Limb (tissue), 2 donors: Measurements from ENCODE around the gene STX12.
"Not testable (repeated sequence)": the region's sequence is repeated elsewhere in the genome, so short reads cannot be mapped to it uniquely, and the experiment has no call there.

Experiments used
- DNase-seq, 2 donors: peaks; one replicate each; pipeline ENCODE4 v3.0.0-alpha.2; 2016; ENCODE audit errors: extremely low spot score in 2 of 2

The STX12 gene

DNA sequence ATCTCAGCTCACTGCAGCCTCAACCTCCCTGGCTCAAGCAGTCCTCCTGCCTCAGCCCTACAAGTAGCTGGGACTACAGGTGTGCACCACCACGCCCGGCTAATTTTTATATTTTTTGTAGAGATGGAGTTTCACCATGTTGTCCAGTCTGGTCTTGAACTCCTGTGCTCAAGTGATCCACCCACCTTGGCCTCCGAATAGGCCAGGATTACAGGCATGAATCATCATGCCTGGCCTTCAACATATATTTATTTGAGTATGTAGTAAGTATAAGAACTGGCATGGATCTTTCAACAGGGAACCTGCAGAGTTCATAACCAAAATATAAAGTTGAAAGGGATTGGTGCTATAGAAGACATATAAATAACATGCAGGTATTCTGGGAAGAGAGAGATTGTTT, 2.3 kb downstream of the STX12 start:
- DNase-seq, result not testable (repeated sequence)

DNA sequence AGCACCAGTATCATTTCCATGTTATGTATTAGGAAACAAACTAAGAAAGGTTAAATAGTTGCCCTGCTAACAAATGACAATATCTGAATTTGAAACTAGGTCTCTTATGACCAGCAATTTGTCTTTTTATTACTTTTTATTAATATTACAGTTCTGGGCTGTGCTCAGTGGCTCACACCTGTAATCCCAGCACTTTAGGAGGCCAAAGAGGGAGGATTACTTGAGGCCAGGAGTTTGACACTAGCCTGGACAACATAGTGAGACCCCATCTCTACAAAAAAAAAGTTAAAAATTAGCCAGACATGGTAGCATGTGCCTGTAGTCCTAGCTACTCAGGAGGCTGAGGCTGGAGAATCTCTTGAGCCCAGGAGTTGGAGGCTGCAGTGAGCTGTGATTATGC, 3.3 kb downstream of the STX12 start:
- DNase-seq, result not testable (repeated sequence)

DNA sequence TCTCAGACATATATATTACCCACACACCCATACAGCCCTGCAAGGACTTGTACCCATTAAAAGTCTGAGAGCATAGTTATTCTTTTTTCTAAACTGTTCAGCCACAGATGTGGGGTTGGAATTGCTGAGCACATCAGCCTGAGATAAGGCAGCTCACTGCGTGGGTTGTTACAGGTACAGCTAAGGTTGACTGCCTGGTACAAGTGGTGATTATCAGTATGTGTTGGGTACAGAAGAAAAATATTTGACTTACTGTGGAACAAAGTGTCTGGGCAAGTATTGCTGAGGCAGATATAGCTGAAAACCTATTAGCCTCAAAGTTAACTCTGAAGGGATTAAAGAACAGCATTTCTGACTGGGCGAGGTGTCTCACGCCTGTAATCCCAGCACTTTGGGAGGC, 5.0 kb downstream of the STX12 start:
- no peak for DNase-seq

DNA sequence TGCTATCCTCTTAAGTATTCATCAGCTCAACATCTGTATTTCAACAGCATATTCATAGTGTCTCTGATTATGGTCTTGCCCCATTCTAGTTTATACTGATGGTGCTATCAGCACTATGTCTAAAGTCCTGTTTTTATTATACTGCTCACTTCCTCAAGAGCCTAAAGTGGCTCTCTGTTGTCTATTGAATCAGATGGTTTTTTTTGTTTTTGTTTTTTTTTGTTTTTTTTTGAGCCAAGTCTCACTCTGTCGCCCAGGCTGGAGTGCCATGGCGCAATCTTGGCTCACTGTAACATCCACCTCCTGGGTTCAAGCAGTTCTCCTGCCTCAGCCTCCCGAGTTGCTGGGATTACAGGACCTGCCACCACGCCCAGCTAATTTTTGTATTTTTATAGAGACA, 6.1 kb downstream of the STX12 start:
- DNase-seq, result no peak

DNA sequence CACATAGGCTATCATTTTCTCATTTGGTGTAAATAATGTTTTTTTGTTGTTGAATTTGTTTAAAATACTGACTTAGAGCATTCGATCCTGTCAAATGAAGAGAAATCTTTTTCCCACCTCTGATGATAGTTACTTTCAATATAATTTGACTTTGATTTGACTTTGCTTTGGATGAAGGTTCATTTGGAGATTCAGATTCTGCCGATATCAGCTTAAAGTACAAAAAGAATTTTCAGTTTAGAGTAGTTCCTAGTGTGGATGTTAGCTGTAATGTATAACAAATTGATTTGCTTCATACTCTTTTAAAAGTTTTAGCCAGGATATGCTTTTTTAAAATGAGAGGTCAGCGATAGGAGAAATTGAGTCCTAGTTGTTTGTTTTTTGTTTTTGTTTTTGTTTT, 9.9 kb downstream of the STX12 start:
- DNase-seq, result no peak

DNA sequence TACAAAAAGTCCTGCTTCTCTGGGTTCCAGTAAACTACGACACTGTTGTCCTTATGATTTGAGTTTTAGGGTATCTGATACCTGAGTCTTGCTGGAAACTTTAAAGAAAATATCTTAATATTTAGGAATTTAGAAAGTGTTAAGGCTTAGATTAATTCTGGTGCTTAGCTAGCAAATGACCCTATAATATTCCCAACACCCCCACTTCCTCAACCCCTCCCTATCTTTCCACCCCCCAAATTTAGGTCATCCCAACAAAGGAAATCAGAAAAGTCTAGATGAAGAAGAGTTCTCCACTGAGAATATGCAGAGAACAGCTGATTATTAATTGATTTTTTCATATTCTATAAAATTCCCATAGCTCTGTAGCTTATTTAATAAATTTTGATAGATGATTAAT, 11.7 kb downstream of the STX12 start:
- no peak for DNase-seq

DNA sequence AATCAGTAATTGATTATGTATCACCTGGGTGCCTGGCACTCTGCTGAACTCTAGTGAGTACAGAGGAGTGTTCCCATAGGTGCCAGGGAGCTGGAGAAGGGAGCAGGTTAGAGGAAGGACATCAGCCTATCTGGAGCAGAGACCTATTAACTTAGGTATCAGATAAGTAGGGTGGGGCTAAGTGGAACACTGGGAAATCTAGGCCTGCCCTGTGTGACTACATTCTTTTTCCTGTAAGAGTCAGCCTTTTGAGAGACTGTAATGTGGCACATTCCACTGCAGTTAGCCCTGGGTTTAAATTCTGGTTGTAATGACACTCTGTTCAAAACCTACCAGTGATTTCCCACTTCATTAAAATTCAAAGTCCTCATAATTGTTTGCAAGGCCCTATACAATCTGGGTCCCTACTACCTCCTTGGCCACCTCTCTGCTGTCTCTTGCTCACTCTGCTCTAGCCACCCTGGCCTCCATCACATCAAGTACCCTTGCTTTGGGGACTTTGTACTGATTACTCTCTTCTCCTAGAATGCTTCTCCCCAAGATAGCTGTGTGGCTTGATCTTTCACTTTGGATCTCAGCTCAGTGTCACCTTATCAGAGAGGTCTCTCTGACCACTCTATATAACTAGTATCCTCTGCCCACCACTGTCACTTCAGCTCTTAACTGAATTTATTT, 12.9 kb downstream of the STX12 start:
- no peak for DNase-seq

DNA sequence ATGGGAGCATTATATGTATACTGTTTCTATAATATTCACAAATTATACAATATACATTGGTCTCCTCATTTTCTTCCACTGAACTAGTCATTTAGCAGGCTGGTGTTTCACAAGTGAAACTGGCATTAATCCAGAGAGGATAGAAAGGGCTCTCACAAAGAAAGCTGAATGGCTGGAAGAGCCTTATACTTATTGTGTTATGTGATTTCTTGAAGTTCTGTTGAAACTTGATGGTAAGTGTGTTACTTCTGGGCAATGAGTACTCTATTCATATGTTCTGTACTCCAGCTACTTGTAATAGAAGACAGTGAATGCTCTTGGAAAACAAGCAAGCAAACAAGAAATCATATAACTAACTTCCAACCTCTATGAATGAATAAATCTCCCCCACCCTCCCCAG, 14.9 kb downstream of the STX12 start:
- DNase-seq, result no peak

DNA sequence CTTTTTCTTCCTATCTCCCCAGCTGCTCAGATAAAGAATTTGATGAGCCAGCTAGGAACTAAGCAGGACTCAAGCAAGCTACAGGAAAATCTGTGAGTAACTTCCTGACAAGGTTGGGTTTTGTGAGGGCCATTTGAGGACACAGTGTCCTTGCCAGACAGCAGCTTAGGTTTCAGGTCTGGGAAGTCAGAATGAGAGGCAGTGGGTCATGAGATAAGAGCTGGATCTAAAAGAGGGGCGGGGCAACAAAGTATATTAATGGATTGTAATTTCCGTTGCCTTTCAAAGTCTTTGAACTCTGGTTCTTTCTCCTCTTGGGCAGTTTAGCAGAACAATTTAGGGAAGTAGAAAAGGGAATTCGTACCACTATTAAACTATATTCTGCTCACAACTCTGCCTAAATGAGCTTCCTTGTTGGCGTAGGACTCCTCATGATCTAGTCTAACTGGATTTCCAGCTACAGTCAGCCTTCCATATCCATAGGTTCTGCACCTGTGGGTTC, 16.6 kb downstream of the STX12 start:
- no peak for DNase-seq

DNA sequence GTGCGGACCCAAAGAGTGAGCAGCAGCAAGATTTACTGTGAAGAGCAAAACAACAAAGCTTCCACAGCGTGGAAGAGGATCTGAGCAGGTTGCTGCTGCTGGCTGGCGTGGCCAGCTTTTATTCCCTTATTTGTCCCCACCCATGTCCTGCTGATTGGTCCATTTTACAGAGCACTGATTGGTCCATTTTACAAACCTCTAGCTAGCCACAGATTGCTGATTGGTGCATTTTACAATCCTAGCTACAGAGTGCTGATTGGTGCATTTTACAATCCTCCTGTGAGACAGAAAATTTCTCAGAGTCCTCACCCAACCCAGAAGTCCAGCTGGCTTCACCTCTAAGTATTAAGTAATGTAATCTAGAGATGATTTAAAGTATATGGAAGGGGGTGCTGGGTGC, 17.3 kb downstream of the STX12 start:
- DNase-seq, result not testable (repeated sequence)

DNA sequence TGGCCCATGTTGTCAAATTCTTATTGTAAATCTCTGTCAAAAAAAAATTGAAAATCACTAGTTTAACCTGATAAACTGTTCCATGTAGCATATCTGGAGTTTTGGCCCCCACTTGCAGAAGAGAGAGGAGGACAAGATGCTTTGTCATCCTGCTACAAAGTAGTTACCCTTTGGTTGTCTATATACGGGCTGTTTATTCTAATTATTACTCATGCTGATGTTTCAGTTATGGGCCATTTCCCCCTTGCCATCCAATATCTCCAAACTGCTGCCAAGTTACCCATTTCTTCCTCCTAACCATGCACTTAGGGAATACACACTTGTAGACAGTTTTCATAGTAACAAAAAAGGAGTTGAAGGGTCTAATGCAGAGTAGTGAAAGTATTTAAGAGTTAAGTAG, 22.6 kb downstream of the STX12 start:
- DNase-seq, result no peak

DNA sequence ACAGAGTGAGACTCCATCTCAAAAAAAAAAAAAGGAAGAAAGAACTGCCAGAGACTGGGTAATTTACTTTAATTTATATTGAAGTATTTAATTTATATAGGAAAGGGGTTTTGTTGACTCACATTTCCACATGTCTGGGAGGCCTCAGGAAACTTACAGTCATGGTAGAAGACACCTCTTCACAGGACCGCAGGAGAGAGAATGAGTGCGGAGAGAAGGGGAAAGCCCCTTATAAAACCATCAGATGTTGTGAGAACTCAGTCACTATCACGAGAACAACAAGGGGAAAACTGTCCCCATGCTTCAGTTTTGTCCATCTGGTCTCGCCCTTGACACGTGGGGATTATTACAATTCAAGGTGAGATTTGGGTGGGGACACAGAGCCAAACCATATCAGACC, 31.8 kb downstream of the STX12 start:
- no peak for DNase-seq

DNA sequence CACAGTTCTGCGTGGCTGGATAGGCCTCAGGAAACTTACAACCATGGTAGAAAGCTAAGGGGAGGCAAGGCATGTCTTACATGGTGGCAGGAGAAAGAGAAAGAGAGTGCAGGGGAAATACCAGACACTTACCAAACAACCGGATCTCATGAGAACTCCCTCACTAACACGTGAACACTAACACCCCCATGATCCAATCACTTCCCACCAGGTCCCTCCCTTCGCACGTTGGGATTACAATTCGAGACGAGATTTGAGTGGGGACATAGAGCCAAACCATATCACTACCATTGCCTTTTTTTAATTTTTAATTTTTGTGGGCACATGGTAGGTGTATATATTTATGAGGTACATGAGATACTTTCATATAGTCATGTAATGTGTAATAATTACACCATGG, 33.7 kb downstream of the STX12 start:
- DNase-seq, result no peak

DNA sequence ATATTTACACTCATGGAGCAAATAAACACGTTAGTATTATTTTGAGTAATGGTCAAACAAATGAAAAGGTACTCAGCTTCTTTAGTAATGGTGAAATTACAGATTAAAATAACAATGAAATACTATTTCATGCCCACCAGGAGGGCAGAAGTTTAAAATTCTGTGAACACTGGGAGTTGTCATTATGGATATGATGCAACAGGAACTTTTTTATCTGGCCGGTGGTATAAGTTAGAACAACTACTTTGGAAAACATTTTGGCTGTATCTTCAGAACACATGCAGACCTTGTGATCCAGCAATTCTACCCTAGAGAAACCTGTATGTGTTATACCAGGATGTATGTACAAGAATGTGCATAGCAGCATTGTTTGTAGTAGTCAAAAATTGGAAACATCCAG, 34.4 kb downstream of the STX12 start:
- no peak for DNase-seq

DNA sequence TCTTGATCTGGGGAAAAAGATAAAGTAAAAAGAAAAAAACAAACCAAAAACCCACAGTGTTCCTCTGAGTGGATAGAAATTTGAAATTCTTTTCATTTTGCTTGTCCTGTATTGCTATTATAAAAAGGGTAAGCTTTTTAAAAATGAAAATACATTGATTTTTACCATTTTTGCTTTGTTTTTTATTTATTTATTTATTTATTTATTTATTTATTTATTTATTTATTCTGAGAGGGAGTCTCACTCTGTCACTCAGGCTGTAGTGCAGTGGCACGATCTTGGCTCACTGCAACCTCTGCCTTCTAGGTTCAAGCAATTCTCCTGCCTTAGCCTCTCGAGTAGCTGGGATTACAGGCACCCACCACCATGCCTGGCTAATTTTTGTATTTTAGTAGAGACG, 35.1 kb downstream of the STX12 start:
- DNase-seq, result not testable (repeated sequence)

DNA sequence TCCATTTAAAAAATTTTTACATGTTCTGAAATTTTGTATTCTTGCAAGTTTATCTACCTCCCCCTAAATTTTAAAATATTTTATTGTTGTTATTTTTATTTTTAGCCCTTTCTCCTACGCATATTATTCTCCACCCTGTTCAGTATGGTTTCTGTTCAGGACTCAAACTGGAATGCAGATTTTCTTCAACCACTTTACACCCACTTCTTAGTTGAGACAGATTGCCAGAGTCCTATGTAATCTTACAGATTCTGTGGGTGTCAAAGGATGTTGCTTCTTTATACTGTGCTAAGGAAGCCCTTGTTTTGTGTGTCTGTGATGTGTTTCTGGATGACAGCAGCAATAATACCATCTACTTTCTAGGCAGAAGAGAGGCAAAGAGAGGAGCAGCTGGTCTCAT, 36.9 kb downstream of the STX12 start:
- no peak for DNase-seq

DNA sequence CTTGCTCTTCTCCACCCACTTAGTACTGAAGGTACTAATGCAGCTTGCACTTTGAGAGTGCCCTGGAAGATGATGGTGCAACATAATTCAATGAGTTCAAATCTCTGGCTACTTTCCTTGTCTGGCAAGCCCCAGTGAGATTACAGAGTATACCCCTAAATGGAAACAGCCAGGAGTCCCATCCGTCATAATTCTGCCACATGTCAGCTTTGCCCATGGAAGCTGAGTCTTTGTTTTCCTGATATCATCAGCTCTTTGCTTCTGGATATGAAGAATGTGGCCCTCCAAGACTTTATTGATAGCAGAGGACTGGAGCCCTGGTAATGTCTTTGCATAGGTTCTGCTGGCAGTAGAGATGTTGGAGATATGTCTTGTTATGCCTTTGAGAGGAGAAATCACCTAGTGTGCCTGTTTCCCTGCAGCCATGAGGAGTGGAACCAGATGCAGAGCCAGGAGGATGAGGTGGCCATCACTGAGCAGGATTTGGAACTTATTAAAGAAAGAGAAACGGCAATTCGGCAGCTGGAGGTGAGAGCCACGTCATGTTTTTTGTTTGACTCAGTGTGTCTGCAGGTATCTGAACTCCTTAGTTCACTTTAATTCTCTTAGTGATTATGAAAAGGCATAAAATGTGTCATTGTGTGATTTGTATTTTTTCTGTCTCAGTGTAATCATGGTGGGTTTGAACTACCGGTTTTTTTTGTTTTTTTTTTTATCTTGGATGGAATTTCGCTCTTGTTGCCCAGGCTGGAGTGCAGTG, 38.9 kb downstream of the STX12 start:
- no peak for DNase-seq

DNA sequence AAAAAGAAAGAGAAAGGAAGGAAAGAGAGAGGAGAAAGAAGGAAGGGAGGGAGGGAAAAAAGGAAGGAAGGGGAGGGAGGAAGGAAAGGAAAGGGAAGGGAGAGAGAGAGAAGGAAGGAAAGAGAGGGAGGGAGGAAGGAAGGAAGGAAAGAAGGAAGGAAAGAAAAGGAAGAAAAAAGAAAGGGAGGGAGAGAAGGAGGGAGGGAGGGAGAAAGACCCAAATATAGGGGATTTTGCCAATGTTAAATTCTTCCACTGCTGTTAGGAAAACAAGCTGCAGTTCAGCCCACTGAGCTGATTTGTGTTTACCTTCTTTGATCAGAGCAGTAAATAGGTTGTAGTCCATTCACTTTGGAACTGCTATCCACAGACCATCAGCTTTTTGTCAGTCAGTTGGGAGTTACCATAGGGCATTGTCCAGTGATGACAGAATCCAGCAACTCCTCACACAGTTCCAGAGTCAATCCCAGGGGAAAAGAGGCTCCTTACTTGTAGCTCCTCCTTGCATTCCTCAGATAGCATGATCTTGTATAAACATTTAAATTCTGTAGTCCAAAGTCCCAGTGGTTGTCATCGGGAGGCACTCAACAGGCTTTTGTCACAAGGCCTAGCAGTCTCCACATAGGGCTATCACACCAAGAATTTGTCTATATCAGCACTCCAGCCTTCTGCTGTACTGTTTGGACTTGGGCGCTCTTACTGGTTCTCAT, 44.1 kb downstream of the STX12 start:
- no peak for DNase-seq

DNA sequence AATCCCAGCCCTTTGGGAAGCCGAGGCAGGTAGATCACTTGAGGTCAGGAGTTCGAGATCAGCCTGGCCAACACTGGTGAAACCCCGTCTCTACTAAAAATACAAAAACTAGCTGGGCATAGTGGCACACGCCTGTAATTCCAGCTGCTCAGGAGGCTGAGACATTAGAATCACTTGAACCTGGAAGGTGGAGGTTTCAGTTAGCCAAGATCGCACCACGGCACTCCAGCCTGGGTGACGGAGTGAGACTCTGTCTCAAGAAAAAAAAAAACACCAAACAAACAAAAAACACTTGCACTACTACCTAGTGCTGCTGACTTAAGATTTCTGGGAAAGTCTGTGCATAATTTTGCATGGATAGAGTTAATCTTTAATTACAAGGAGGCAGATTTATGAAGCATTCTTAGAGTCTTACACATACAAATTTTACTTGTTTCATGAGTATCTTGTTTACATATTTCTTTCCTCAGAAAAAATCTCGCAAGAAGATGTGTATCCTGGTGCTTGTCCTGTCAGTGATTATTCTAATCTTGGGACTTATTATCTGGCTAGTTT, 48.8 kb downstream of the STX12 start:
- no peak for DNase-seq

DNA sequence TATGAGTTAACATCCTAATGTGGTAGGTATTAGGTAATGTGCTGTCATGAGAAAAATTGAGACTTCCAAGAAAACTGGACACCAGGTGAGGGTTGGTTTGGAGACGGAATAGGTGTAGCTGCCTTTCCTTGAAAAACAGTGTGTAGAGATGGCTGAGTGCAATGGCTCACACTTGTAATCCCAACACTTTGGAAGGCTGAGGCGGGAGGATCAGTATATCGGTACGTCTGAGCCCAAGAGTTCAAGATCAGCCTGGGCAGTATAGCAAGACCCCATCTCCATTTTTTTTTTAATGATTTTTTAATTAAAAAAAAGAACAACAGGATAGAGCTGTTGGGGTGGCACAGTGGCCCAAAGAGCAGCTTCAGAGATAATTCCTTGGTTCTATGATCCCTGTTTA, 50.8 kb downstream of the STX12 start:
- no peak for DNase-seq

DNA sequence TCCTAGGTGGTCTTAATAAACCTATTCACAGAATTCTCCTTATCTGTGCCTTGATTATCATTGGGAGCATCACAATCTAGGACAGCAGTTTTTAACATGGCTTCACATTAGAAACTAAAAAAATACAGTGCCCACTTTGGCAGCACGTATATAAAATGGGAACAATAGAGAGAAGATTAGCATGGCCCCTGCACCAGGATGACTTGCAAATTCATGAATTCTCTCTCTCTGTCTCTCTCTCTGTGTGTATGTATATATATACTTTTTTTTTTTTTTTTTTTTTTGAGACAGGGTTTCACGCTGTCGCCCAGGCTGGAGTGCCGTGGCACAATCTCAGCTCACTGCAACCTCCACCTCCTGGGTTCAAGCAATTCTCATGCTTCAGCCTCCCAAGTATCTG, 51.4 kb downstream of the STX12 start:
- no peak for DNase-seq

DNA sequence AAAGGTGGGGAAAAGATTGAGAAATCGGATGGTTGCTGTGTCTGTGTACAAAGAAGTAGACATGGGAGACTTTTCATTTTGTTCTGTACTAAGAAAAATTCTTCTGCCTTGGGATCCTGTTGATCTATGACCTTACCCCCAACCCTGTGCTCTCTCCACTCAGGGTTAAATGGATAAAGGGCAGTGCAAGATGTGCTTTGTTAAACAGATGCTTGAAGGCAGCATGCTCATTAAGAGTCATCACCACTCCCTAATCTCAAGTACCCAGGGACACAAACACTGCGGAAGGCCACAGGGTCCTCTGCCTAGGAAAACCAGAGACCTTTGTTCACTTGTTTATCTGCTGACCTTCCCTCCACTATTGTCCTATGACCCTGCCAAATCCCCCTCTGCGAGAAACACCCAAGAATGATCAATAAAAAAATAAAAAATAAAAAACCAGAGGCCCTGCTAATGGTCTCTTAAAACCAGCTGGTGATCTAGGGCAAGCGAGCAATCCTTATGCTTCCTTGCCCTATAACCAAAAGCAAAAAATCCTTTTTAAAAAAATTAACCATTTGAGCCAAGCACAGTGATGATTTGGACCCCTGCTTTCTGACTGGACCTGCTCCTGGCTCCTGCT, 56.4 kb downstream of the STX12 start:
- DNase-seq, result not testable (repeated sequence)
